Skin epidermis (tissue), 12 donors: ENCODE results near the gene PSME2.

ENCODE experiments used
- H3K27ac ChIP-seq, 21 experiments: fragments of 200-600 bp; sonication (generic) in 11 of 21; one replicate each; pipeline ENCODE4 v1.5.0; 2020; ENCODE audit warnings: mild to moderate bottlenecking in 3 of 21, inconsistent platforms in 2 of 21, moderate library complexity in 2 of 21
- H3K4me3 ChIP-seq, 7 experiments: fragments of 200-600 bp; sonication (generic) in 2 of 7; one replicate each; pipeline ENCODE4 v1.5.0; 2020; ENCODE audit warnings: inconsistent platforms in 2 of 7, mild to moderate bottlenecking in 2 of 7, moderate library complexity in 1 of 7

Gene PSME2

DNA sequence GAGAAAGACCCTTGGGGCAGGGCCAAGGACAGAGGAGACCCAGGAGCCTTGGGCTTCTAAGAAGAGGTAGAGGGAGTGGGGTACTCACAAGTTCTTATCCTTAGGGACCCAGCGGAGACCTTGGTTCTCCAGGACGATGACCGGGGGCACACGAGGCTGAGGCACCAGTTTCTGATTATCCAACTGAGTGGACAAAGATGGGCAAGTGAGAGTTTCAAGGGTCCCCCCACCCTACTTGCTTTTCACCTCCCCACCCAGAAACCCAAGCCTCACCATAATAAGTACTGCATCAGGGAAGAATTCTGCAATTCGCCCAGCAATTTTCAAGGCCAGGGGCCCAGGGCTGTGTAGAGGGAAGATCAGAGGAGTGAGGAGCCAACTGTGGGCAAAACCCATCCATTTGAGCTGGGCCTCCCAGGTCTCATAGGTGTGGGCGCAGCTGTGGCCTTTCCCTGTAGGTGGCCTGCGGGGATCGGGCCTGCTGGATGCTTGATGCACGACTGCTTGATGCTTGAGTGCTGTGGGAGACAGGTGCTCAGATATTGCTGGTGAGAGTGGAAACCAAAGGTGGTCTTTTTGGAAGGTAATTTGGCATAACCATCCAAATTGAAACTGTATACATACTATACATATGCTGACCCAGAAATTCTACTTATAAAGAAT lies 7.0 kb downstream of the PSME2 start:
- Histone ChIP-seq H3K27ac (peak overlapping the region in 5 of 21 experiments; percentile 13 to 95 (median 55)), H3K4me3 (no peak overlapping the region)

DNA sequence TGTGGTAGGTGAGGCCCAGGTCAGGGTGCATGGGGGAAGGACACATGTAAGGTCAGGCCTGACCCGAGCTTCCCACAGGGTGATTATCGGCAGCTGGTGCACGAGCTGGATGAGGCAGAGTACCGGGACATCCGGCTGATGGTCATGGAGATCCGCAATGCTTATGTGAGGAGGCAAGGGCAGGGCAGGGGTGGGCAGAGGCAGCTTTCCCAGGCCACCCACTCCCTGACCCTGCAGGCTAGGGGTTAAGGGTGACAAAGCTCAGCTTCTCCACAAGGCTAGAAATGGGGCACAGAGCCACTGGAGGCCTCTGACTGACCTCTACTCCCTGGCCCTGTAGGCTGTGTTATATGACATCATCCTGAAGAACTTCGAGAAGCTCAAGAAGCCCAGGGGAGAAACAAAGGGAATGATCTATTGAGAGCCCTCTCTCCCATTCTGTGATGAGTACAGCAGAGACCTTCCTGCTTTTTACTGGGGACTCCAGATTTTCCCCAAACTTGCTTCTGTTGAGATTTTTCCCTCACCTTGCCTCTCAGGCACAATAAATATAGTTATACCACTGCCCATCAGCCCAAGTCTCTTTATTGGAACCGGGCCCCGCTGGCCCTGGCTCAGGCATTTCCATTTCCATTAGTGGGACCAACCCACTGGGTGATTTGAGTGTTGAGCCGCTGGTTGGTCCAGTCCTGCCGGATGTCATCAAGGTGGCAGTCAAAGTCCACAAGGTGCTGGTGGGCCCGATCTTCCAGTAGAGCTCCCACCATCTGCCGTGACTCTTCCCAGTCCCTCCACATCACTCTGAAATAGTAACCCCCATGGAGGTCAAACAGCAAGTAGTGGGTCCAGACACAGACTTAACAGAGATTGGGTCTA lies 7.8 kb downstream of the PSME2 start:
- H3K4me3 ChIP-seq, result no peak overlapping the region
- H3K27ac ChIP-seq, result peak overlapping the region in 5 of 21 experiments; percentile 7 to 28 (median 9)

DNA sequence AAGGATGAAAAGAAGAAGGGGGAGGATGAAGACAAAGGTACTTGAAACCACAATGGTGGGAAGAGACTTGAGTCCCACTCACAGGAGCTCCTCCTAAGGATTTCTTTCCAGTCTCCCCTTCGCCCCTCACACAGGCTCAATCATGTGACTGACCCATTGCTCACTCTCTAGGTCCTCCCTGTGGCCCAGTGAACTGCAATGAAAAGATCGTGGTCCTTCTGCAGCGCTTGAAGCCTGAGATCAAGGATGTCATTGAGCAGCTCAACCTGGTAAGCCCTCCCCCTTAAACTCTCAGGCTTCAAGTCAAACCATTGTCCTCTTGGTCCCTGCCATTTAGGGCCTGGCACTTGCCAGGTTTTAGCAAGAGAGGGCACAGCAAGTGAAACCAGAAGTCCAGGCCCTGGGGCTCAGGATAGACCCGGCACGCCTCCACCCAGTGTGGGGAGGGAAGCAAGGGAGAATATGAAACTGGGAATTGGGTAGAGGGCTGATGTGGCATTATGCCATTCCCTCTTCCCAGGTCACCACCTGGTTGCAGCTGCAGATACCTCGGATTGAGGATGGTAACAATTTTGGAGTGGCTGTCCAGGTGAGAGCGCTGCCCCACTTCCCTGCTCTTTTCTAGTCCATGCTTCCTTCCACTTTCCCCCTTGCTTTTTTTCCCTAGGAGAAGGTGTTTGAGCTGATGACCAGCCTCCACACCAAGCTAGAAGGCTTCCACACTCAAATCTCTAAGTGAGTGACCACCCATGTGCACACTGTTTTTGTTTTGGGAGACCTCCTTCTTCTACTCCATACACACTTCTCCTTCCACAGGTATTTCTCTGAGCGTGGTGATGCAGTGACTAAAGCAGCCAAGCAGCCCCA lies 8.6 kb downstream of the PSME2 start:
- Histone ChIP-seq H3K4me3 (no peak overlapping the region), H3K27ac (peak overlapping the region in 9 of 21 experiments; percentile 89 to 100 (median 96))

DNA sequence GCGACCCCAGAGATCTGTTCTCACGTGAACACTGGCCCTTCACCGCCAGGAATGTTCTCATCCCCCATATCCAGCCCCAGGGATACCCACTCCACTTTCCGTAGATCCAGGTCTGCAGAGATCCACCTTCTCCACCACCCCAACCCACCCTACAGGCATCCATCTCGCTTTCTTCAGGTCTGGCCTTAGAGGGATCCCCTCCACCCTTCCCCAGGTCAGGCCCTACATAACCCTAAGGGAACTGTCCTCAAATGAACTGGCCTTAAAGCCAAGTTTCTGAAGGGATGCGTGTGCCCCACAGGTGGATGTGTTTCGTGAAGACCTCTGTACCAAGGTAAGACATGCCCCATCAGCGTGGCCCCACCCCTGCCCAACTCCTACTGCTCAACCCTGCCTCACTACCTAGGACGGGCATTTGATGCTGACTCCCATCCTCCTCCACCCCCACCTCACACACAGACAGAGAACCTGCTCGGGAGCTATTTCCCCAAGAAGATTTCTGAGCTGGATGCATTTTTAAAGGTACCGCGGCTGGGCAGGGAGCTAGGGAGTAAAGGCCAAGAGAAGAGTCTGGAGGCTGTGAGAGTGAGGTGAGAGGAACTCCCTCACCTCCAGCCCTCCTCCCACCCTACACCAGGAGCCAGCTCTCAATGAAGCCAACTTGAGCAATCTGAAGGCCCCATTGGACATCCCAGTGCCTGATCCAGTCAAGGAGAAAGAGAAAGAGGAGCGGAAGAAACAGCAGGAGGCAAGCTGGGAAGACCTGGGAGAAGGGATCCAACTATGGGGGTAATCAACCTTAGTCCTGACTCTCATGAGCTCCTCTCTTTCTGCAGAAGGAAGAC lies 9.5 kb downstream of the PSME2 start:
- Histone ChIP-seq H3K4me3 (peak overlapping the region; percentile 63 to 100 (median 96)), H3K27ac (peak overlapping the region; percentile 89 to 100 (median 96))

DNA sequence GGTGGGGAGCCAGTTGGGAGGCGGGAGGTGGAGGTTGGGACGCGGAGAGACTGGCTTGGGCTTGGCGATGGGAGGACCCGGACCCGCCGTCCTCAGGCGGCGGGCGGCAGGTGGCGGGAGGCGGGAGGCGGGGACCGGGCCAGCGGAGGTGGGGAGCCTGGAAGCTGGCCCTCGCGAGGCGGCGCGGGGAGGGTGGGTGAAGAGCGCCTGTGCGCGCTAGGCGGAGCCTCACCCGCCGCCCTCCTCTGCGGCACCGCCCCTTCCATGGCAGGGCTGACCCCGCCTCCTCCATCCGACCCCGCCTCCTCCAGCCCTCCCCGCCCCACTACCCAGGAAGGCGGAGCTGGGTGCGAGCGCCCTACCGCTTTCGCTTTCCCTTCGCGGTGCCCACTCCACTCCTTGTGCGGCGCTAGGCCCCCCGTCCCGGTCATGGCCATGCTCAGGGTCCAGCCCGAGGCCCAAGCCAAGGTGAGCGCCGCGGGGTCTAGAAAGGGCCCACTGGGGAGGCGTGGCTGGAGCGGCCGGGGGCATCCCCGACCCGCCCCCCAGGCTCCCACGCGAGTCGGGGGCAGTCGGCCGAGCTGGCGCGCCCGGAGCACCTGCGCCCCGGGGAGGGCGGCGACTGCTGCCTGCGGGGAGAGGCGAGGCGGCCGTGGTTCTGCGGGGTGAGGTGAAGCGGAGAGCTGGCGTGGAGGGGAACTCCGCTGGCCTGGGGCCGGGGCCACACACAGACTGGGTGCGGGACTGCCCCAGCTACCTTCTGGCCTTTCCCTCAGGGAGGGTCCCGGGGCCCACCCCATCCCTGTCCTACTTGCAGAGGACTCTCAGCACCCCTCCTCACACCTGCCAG lies 10.4 kb downstream of the PSME2 start, which contains the start of gene PSME1:
Gene PSME1 (plus strand): TSS at position 361 of the 850 bp plus-strand sequence. CDS start 69 bp downstream, at position 430.
- peak within 1 kb of the TSS; percentile 63 to 100 (median 96) for H3K4me3 ChIP-seq
- peak within 1 kb of the TSS; percentile 89 to 100 (median 96) for H3K27ac ChIP-seq

DNA sequence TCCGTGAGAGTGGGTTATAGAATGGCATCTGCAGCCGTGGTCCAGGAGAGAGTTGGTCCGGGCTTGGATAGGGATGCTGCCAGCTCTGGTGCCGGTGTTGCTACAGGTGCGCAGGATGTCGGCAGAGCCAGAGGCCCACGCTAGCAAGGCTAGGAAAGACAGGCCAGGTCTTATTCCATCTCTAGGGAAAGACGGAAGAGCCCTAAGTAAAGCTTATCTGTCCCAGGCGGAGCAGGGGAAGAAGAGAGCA lies 10.9 kb downstream of the PSME2 start:
- peak overlapping the region in 20 of 21 experiments; percentile 50 to 100 (median 96) for H3K27ac ChIP-seq
- H3K4me3 ChIP-seq, result peak overlapping the region; percentile 63 to 100 (median 96)

DNA sequence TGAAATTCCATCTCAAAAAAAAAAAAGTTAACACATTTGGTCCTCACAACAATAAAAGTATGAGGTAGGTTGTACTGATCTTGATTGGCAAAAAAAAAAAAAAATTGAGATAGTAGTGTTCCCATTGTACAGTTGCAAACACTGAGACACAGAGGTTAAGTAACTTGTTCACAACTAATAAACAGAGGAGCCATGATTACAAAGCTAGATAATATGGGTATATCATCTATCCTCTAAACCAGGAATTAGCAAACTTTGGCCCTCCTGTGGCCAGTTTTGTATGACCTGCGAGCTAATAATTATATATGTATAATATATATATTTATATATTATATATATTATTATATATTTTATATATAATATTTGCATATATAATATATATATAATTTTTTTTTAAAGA lies 12.7 kb downstream of the PSME2 start:
- H3K4me3 ChIP-seq, result no peak overlapping the region

DNA sequence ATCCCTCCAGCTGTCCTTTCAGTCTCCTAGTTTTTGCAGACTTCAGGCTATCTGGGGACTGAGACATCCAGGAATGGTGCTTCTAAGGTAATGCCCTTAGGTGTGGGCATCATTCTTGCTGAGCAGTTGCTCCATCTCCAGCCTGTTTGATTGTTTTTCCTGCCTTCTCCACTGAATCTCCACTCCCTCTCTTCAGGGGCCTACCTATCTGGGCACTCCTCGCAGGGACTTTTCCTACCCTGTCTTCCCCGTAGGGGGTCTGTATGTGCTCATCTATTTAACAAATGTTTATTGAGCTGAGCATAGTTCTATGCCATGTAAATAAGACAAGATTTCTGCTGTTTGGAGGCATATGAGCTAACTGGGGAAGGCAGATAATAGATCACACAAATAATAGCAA lies 13.4 kb downstream of the PSME2 start:
- Histone ChIP-seq H3K27ac (peak overlapping the region in 5 of 21 experiments; percentile 20 to 55 (median 37)), H3K4me3 (no peak overlapping the region)

More for the DNA sequence above, 12.7 kb downstream of the PSME2 start:
- no peak overlapping the region for H3K27ac ChIP-seq

DNA sequence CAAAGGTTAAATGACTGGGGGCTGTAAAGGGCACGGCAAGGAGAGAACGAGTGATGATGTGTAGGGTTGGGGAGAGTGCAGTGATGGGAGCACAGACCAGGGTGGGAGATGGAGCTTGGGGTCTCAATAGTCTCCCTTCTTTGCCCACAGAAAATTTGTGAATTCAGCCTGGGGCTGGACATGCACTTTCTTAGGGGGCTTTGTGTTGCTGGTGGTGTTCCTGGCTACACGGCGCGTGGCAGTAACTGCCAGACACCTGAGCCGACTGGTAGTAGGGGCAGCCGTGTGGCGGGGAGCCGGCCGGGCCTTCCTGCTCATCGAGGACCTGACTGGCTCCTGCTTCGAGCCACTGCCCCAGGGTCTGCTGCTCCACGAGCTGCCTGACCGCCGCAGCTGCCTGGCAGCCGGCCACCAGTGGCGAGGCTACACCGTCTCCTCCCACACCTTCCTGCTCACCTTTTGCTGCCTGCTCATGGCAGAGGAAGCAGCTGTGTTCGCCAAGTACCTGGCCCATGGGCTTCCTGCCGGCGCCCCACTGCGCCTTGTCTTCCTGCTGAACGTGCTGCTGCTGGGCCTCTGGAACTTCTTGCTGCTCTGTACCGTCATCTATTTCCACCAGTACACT lies 14.2 kb downstream of the PSME2 start:
- Histone ChIP-seq H3K27ac (peak overlapping the region in 12 of 21 experiments; percentile 18 to 74 (median 37)), H3K4me3 (no peak overlapping the region)

DNA sequence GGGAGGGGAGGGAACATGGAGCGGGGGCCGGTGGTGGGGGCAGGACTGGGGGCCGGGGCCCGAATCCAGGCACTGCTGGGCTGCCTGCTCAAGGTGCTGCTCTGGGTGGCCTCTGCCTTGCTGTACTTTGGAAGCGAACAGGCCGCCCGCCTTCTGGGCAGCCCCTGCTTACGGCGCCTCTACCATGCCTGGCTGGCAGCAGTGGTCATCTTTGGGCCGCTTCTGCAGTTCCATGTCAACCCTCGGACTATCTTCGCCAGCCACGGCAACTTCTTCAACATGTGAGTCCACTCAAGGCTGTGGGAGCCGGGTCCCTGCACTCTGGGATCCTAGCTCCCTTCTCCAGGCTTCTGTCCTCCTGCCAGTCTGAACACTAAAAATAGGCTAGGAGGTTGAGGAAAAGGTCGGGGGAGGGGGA lies 14.9 kb downstream of the PSME2 start:
- H3K4me3 ChIP-seq, result no peak overlapping the region
- H3K27ac ChIP-seq, result peak overlapping the region in 5 of 21 experiments; percentile 14 to 55 (median 37)

DNA sequence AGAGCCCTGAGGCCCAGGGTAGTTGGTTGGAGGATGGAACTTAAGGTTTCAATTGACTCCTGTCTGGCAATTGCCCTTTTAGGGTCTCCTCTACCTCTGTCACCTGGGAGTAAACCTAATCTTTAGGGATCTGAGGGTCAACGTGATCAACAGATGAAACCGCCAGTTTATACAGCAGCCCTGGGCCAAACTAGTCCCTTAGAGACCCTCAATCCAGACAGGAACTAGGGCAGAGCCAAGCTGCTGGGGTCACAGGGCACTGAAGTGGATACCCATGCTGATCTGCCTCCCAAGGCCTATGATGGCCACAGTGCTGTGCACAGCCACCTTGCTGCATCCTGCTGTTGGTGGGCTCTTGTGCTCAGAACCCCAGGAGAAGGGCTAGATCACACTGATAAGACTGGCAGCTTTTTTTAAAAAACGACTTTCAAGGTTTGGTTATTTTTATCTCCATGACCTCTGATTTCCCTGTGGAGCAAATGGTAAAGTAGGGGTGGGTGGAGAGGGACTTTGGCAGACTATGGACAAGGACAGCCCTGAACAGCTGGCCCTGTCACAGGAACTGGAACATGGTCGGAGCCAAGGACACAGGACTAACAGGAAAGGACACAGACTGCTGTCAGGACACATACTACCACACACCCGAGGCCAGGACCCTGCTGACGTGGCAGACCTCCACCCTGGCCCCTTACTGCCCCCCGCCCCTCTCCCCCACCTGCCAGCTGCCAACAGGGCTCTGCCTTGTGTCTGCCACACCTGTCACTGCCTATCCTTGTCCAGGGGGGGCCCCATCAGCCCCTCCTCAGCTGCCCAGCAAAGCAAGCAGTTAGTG lies 15.5 kb downstream of the PSME2 start:
- H3K27ac ChIP-seq, result peak overlapping the region in 1 of 21 experiments; percentile 14
- no peak overlapping the region for H3K4me3 ChIP-seq

DNA sequence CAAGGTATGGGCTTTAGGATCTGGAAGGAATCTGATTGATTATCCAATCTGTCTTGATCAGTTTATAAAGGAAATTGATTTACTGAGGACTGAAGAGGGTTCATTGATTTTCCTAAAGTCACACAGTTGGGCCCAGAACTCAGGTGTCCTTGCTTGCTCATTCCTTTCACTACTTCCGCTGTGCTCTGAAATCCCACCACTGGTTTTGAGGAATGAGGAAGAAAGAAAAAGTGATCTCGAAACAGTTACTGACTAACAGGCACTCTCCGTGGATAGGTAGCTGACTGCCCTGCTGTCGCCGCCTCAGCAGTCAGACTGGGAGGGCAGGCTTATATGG lies 16.1 kb downstream of the PSME2 start, which contains the start of gene FITM1:
Gene FITM1 (plus strand): TSS at position 280 of the 337 bp plus-strand sequence. CDS start 905 bp downstream, outside the sequence.
- Histone ChIP-seq H3K27ac (peak within 1 kb of the TSS in 1 of 21 experiments; percentile 14), H3K4me3 (no peak within 1 kb of the TSS)

DNA sequence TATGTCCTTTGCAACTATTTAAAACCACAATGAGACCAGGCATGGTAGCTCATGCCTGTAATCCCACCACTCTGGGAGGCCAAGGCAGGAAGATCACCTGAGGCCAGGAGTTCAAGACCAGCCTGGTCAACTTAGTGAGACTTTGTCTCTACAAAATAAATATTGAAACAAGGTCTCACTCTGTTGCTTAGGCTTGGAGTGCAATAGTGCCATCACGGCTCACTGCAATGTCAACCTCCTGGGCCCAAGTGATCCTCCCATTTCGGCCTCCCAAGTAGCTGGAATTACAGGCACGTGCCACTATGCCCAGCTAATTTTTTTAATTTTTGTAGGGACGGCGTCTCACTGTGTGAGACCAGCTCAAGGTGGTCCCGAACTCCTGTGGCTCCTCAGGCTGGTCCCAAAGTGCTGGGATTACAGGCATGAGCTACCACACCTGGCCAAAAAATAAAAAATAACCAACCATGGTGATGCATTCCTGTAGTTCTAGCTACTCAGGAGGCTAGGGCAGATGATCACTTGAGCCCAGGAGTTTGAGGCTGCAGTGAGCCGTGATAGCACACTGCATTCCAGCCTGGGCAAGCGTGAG lies 16.9 kb downstream of the PSME2 start:
- no peak overlapping the region for H3K27ac ChIP-seq
- H3K4me3 ChIP-seq, result no peak overlapping the region

DNA sequence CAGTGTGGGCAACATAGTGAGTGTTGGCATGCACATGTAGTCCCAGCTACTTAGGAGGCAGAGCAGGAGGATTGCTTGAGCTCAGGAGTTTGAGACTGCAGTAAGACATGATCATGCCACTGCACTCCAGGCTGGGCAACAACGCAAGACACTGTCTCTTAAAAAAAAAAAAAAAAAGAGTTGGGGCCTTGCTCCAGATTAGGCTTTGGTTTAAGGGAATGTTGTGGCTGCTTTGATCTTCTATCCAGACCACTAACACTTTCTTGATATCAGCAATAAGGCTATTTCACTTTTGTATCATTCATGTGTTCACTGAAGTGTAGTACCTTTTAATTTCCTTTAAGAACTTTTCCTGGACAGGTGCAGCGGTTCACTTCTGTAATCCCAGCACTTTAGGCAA lies 18.7 kb downstream of the PSME2 start:
- Histone ChIP-seq H3K27ac (no peak overlapping the region), H3K4me3 (no peak overlapping the region)

DNA sequence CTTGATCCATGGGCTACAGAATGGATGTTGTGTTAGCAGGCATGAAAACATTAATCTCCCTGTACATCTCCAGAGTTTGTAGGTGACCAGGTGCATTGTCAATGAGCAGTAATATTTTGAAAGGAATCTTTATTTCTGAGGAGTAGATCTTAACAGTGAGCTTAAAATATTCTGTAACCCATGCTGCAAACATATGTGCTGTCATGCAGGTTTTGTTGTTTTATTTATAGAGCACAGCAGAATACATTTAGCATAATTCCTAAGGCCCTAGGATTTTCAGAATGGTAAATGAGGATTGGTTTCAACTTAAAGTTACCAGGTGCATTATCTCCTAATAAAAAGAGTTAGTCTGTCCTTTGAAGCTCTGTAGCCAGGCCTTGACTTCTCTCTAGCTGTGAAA lies 19.5 kb downstream of the PSME2 start:
- Histone ChIP-seq H3K27ac (no peak overlapping the region), H3K4me3 (no peak overlapping the region)
